Measurements from ENCODE around the gene DTX3. TPM values are rescaled to one million over a fixed set of nuclear protein-coding genes. Genes with fewer than 3 reads are reported as not detected.

Gene DTX3
- total RNA-seq, 1 donor from 2014 or later = 18.3 TPM

GRCh38 chr12:57613427-57614109 lies 8.9 kb downstream of the DTX3 start:
- Histone ChIP-seq H3K4me3 (ENCODE audit: insufficient read depth, low read depth, low read length) (no peak overlapping the region), H3K9me3 (ENCODE audit: insufficient read depth, low read depth, low read length) (no peaks in the 10 kb centered on the region), H3K27me3 (ENCODE audit: insufficient read depth, low read length) (no peaks in the 10 kb centered on the region), H3K79me2 (ENCODE audit: insufficient read depth, low read length) (no peaks in the 10 kb centered on the region), H3K36me3 (ENCODE audit: insufficient read depth, low read length) (no peaks in the 10 kb centered on the region), H3K4me2 (ENCODE audit: low read length) (no peak overlapping the region), H4K20me1 (ENCODE audit: insufficient read depth, low read length) (peaks cover 3% of the 10 kb centered on the region), H2AFZ (ENCODE audit: low read depth, low read length) (no peak overlapping the region), H3K27ac (ENCODE audit: low read depth, low read length) (no peak overlapping the region), H3K9ac (ENCODE audit: low read length) (no peak overlapping the region), H3K4me1 (ENCODE audit: insufficient read depth, low read length) (peaks cover 14% of the 10 kb centered on the region)
- Mint-ChIP-seq H3K36me3 (ENCODE audit: low read depth, unreplicated experiment) (peaks cover 45% of the 10 kb centered on the region), H3K4me3 (ENCODE audit: unreplicated experiment) (no peak overlapping the region), H3K27ac (ENCODE audit: unreplicated experiment) (no peak overlapping the region), H3K27me3 (ENCODE audit: low read depth, unreplicated experiment) (peaks cover 45% of the 10 kb centered on the region), H3K4me1 (ENCODE audit: low read depth, unreplicated experiment) (peaks cover 10% of the 10 kb centered on the region), H3K9me3 (ENCODE audit: unreplicated experiment) (no peaks in the 10 kb centered on the region)
- no peak for TF ChIP-seq CTCF (IDR thresholded peaks at IDR 0.05; ENCODE audit: insufficient read depth, low read depth, low read length)
- TF ChIP-seq EZH2 (IDR thresholded peaks at IDR 0.05; ENCODE audit: insufficient read depth, low read length) = no peak
- FAIRE-seq (no peak), DNase-seq (ENCODE audit: low read depth) (no peak)

GRCh38 chr12:57614178-57614947 lies 9.7 kb downstream of the DTX3 start:
- Histone ChIP-seq H2AFZ (ENCODE audit: low read depth, low read length) (no peak overlapping the region), H3K9me3 (ENCODE audit: insufficient read depth, low read depth, low read length) (no peaks in the 10 kb centered on the region), H3K27ac (ENCODE audit: low read depth, low read length) (no peak overlapping the region), H3K4me1 (ENCODE audit: insufficient read depth, low read length) (peaks cover 14% of the 10 kb centered on the region), H3K79me2 (ENCODE audit: insufficient read depth, low read length) (no peaks in the 10 kb centered on the region), H3K4me3 (ENCODE audit: insufficient read depth, low read depth, low read length) (no peak overlapping the region), H4K20me1 (ENCODE audit: insufficient read depth, low read length) (peaks cover 3% of the 10 kb centered on the region), H3K9ac (ENCODE audit: low read length) (no peak overlapping the region), H3K4me2 (ENCODE audit: low read length) (no peak overlapping the region), H3K36me3 (ENCODE audit: insufficient read depth, low read length) (no peaks in the 10 kb centered on the region), H3K27me3 (ENCODE audit: insufficient read depth, low read length) (peaks cover 5% of the 10 kb centered on the region)
- H3K4me1 Mint-ChIP-seq (ENCODE audit: low read depth, unreplicated experiment) = peaks cover 10% of the 10 kb centered on the region
- no peak overlapping the region for H3K4me3 Mint-ChIP-seq (ENCODE audit: unreplicated experiment)
- FAIRE-seq (no peak), DNase-seq (ENCODE audit: low read depth) (no peak)
- TF ChIP-seq EZH2 (IDR thresholded peaks at IDR 0.05; ENCODE audit: insufficient read depth, low read length) = no peak
- TF ChIP-seq CTCF (IDR thresholded peaks at IDR 0.05; ENCODE audit: insufficient read depth, low read depth, low read length) = no peak
- H3K36me3 Mint-ChIP-seq (ENCODE audit: low read depth, unreplicated experiment) = peaks cover 50% of the 10 kb centered on the region
- no peaks in the 10 kb centered on the region for H3K9me3 Mint-ChIP-seq (ENCODE audit: unreplicated experiment)
- no peak overlapping the region for H3K27ac Mint-ChIP-seq (ENCODE audit: unreplicated experiment)
- peaks cover 48% of the 10 kb centered on the region for H3K27me3 Mint-ChIP-seq (ENCODE audit: low read depth, unreplicated experiment)
